Measurements from ENCODE around the gene DNM2.
"Not testable (repeated sequence)": the region's sequence is repeated elsewhere in the genome, so short reads cannot be mapped to it uniquely, and the experiment has no call there.

DNM2 gene

DNA sequence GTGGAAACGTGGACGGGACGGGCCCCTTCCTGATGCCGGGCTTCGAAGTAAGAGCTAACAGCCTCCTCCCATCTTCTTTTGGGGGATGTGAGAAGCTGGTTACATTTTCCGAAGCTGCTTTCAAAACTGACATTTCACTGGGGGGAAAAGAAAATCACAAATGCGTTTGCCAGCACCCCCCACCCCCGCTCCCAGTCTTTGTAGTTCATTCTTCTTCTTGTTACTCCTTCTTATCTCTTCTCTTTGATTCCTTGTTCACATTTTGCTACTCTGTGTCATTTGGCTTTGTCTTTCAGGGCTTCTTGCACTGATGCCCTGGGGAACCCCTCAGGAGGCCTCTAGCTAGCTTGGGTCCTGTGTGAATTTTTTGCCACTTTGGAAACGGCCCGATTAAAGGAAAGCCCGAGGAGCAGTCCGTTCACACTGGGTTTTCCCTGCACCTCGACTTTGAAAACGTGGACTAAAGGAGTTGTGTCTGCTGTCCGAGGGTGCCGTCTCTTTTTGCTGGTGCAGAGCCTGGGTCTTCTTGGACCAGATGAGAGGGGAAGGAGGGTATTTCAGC, 154.7 kb downstream of the DNM2 start:
- no peak overlapping the region for H3K27ac ChIP-seq (replicated peaks; ENCODE audit: low read length)

DNA sequence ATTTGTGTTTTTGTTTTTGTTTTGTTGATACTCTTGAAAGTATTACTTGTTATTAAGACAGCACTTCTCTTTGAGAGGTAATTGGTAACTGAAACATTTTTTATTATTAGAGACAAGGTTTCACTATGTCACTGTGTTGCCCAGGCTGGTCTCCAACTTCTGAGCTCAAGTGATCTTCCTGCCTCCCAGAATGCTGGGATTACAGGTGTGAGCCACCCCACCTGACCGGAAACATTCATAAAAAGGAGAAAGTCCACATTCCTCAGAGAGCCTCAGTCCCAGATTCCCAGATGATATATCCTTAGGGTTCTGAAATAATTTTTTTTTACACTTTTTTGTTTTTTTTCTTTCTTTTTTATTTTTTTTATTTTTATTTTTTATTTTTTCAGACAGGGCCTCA, 156.1 kb downstream of the DNM2 start:
- Histone ChIP-seq H3K27ac (replicated peaks; ENCODE audit: low read length) (no peak overlapping the region), H4K8ac (ENCODE audit: low read depth, low read length) (no peak overlapping the region)
- DNase-seq (ENCODE audit: low spot score), result no peak

More for the DNA sequence above, 154.7 kb downstream of the DNM2 start:
- Histone ChIP-seq H2BK15ac (ENCODE audit: low read length) (peak overlapping the region; percentile 81), H3K9me3 (replicated peaks in 1 of 2; ENCODE audit: control insufficient read depth in 2 of 2, insufficient read depth in 1 of 2, low read depth in 1 of 2, low read length in 2 of 2) (no peaks in the 10 kb centered on the region), H2BK120ac (ENCODE audit: low read depth, low read length) (no peak overlapping the region), H4K8ac (ENCODE audit: low read depth, low read length) (no peak overlapping the region), H3K36me3 (replicated peaks in 1 of 2; ENCODE audit: control insufficient read depth in 2 of 2, insufficient read depth in 2 of 2, low read length in 2 of 2) (peaks cover 0 to 24% of the 10 kb centered on the region in 2 donors), H3K4ac (ENCODE audit: low read length) (no peak overlapping the region), H2AFZ (ENCODE audit: low read length) (peak overlapping the region; percentile 85), H3K14ac (ENCODE audit: low read length) (peak overlapping the region; percentile 21), H2AK5ac (ENCODE audit: low read depth, low read length) (peak overlapping the region; percentile 94), H2BK5ac (ENCODE audit: low read length) (peak overlapping the region; percentile 93), H3K9ac (ENCODE audit: low read depth, low read length, poor library complexity) (peak overlapping the region; percentile 99), H2BK12ac (ENCODE audit: low read length) (no peak overlapping the region), H3K79me1 (ENCODE audit: low read depth, low read length) (peaks cover 12% of the 10 kb centered on the region), H3K4me3 (ENCODE audit: low read length in 2 of 2) (peak overlapping the region; percentile 98 to 99), H3K4me2 (ENCODE audit: insufficient read depth, low read length, poor library complexity, severe bottlenecking) (peak overlapping the region; percentile 73), H3K23ac (ENCODE audit: low read depth, low read length, poor library complexity) (peak overlapping the region; percentile 85), H4K91ac (ENCODE audit: low read depth, low read length, poor library complexity) (no peak overlapping the region), H3K27me3 (ENCODE audit: control insufficient read depth in 3 of 3, insufficient read depth in 3 of 3, low read depth in 1 of 3, low read length in 3 of 3) (no peaks in the 10 kb centered on the region), H3K18ac (ENCODE audit: low read length) (peak overlapping the region; percentile 98), H3K4me1 (ENCODE audit: control insufficient read depth in 2 of 2, insufficient read depth in 1 of 2, low read depth in 1 of 2, low read length in 2 of 2) (peaks cover 8 to 9% of the 10 kb centered on the region in 2 donors)
- no CpG with 5 or more reads among the region's 16 CpGs for WGBS, 2 donors (ENCODE audit: extremely low coverage in 2 of 2, insufficient read length in 2 of 2, insufficient replicate concordance in 1 of 2)
- DNase-seq (ENCODE audit: low spot score), result no peak

GRCh38 chr19:10876459-10877240, 158.8 kb downstream of the DNM2 start:
- Histone ChIP-seq H3K27ac (replicated peaks; ENCODE audit: low read length) (no peak overlapping the region), H2AK5ac (ENCODE audit: low read depth, low read length) (peak overlapping the region; percentile 8), H2AFZ (ENCODE audit: low read length) (no peak overlapping the region), H3K14ac (ENCODE audit: low read length) (no peak overlapping the region), H2BK12ac (ENCODE audit: low read length) (no peak overlapping the region), H3K36me3 (replicated peaks in 1 of 2; ENCODE audit: control insufficient read depth in 2 of 2, insufficient read depth in 2 of 2, low read length in 2 of 2) (peaks cover 2 to 27% of the 10 kb centered on the region in 2 donors), H3K18ac (ENCODE audit: low read length) (no peak overlapping the region), H3K4me3 (ENCODE audit: low read length in 2 of 2) (no peak overlapping the region), H3K9me3 (replicated peaks in 1 of 2; ENCODE audit: control insufficient read depth in 2 of 2, insufficient read depth in 1 of 2, low read depth in 1 of 2, low read length in 2 of 2) (no peaks in the 10 kb centered on the region), H3K79me1 (ENCODE audit: low read depth, low read length) (peaks cover 16% of the 10 kb centered on the region), H2BK15ac (ENCODE audit: low read length) (no peak overlapping the region), H3K4me2 (ENCODE audit: insufficient read depth, low read length, poor library complexity, severe bottlenecking) (no peak overlapping the region), H4K8ac (ENCODE audit: low read depth, low read length) (no peak overlapping the region), H3K27me3 (ENCODE audit: control insufficient read depth in 3 of 3, insufficient read depth in 3 of 3, low read depth in 1 of 3, low read length in 3 of 3) (no peaks in the 10 kb centered on the region), H3K23ac (ENCODE audit: low read depth, low read length, poor library complexity) (no peak overlapping the region), H3K9ac (ENCODE audit: low read depth, low read length, poor library complexity) (no peak overlapping the region), H3K4me1 (ENCODE audit: control insufficient read depth in 2 of 2, insufficient read depth in 1 of 2, low read depth in 1 of 2, low read length in 2 of 2) (peaks cover 23 to 26% of the 10 kb centered on the region in 2 donors), H3K4ac (ENCODE audit: low read length) (no peak overlapping the region), H2BK120ac (ENCODE audit: low read depth, low read length) (no peak overlapping the region), H4K91ac (ENCODE audit: low read depth, low read length, poor library complexity) (no peak overlapping the region), H2BK5ac (ENCODE audit: low read length) (no peak overlapping the region)
- no peak for DNase-seq (ENCODE audit: low spot score)
- WGBS, 2 donors (ENCODE audit: extremely low coverage in 2 of 2, insufficient read length in 2 of 2, insufficient replicate concordance in 1 of 2), result no CpG with 5 or more reads among the region's 10 CpGs

More for the DNA sequence above, 156.1 kb downstream of the DNM2 start:
- peaks cover 8 to 9% of the 10 kb centered on the region in 2 donors for H3K4me1 ChIP-seq (ENCODE audit: control insufficient read depth in 2 of 2, insufficient read depth in 1 of 2, low read depth in 1 of 2, low read length in 2 of 2)
- peaks cover 0 to 24% of the 10 kb centered on the region in 2 donors for H3K36me3 ChIP-seq (replicated peaks in 1 of 2; ENCODE audit: control insufficient read depth in 2 of 2, insufficient read depth in 2 of 2, low read length in 2 of 2)
- H3K27me3 ChIP-seq (ENCODE audit: control insufficient read depth in 3 of 3, insufficient read depth in 3 of 3, low read depth in 1 of 3, low read length in 3 of 3), result no peaks in the 10 kb centered on the region
- no peaks in the 10 kb centered on the region for H3K9me3 ChIP-seq (replicated peaks in 1 of 2; ENCODE audit: control insufficient read depth in 2 of 2, insufficient read depth in 1 of 2, low read depth in 1 of 2, low read length in 2 of 2)
- no peak overlapping the region for H2BK5ac ChIP-seq (ENCODE audit: low read length)
- no peak overlapping the region for H3K4ac ChIP-seq (ENCODE audit: low read length)
- H3K4me2 ChIP-seq (ENCODE audit: insufficient read depth, low read length, poor library complexity, severe bottlenecking), result no peak overlapping the region
- H3K23ac ChIP-seq (ENCODE audit: low read depth, low read length, poor library complexity), result no peak overlapping the region
- H4K91ac ChIP-seq (ENCODE audit: low read depth, low read length, poor library complexity), result no peak overlapping the region
- H2AFZ ChIP-seq (ENCODE audit: low read length), result no peak overlapping the region
- no peak overlapping the region for H2BK120ac ChIP-seq (ENCODE audit: low read depth, low read length)
- no peak overlapping the region for H2BK12ac ChIP-seq (ENCODE audit: low read length)
- no peak overlapping the region for H3K4me3 ChIP-seq (ENCODE audit: low read length in 2 of 2)
- peaks cover 12% of the 10 kb centered on the region for H3K79me1 ChIP-seq (ENCODE audit: low read depth, low read length)
- WGBS, 2 donors (ENCODE audit: extremely low coverage in 2 of 2, insufficient read length in 2 of 2, insufficient replicate concordance in 1 of 2), result no CpG with 5 or more reads among the region's 1 CpG
- no peak overlapping the region for H2BK15ac ChIP-seq (ENCODE audit: low read length)
- no peak overlapping the region for H2AK5ac ChIP-seq (ENCODE audit: low read depth, low read length)
- H3K9ac ChIP-seq (ENCODE audit: low read depth, low read length, poor library complexity), result no peak overlapping the region
- no peak overlapping the region for H3K18ac ChIP-seq (ENCODE audit: low read length)
- H3K14ac ChIP-seq (ENCODE audit: low read length), result no peak overlapping the region

GRCh38 chr19:10877608-10878007, 159.7 kb downstream of the DNM2 start:
- not testable (repeated sequence) for DNase-seq (ENCODE audit: low spot score); H2AFZ ChIP-seq (ENCODE audit: low read length); H3K9me3 ChIP-seq (replicated peaks in 1 of 2; ENCODE audit: control insufficient read depth in 2 of 2, insufficient read depth in 1 of 2, low read depth in 1 of 2, low read length in 2 of 2); H3K9ac ChIP-seq (ENCODE audit: low read depth, low read length, poor library complexity); H4K8ac ChIP-seq (ENCODE audit: low read depth, low read length); H3K18ac ChIP-seq (ENCODE audit: low read length); H4K91ac ChIP-seq (ENCODE audit: low read depth, low read length, poor library complexity); H3K4me3 ChIP-seq (ENCODE audit: low read length in 2 of 2); H3K4me2 ChIP-seq (ENCODE audit: insufficient read depth, low read length, poor library complexity, severe bottlenecking); H2AK5ac ChIP-seq (ENCODE audit: low read depth, low read length); H2BK5ac ChIP-seq (ENCODE audit: low read length); H2BK12ac ChIP-seq (ENCODE audit: low read length); H2BK120ac ChIP-seq (ENCODE audit: low read depth, low read length); H3K27me3 ChIP-seq (ENCODE audit: control insufficient read depth in 3 of 3, insufficient read depth in 3 of 3, low read depth in 1 of 3, low read length in 3 of 3); H3K27ac ChIP-seq (replicated peaks; ENCODE audit: low read length); H2BK15ac ChIP-seq (ENCODE audit: low read length); H3K4ac ChIP-seq (ENCODE audit: low read length); H3K23ac ChIP-seq (ENCODE audit: low read depth, low read length, poor library complexity); H3K14ac ChIP-seq (ENCODE audit: low read length)
- Histone ChIP-seq H3K79me1 (ENCODE audit: low read depth, low read length) (peaks cover 12% of the 10 kb centered on the region), H3K36me3 (replicated peaks in 1 of 2; ENCODE audit: control insufficient read depth in 2 of 2, insufficient read depth in 2 of 2, low read length in 2 of 2) (peaks cover 2 to 27% of the 10 kb centered on the region in 2 donors), H3K4me1 (ENCODE audit: control insufficient read depth in 2 of 2, insufficient read depth in 1 of 2, low read depth in 1 of 2, low read length in 2 of 2) (peaks cover 30 to 36% of the 10 kb centered on the region in 2 donors)
- WGBS, 2 donors (ENCODE audit: extremely low coverage in 2 of 2, insufficient read length in 2 of 2, insufficient replicate concordance in 1 of 2), result no CpG with 5 or more reads among the region's 9 CpGs

All from neuronal stem cell (in vitro differentiated cells).